Bronchial epithelial cell (primary cell): ENCODE data around the gene ACTN4. TPM values are rescaled to one million over a fixed set of nuclear protein-coding genes. Genes with fewer than 3 reads are reported as not detected.

ENCODE experiments used
- DNase-seq: peaks from one replicate; pipeline ENCODE4 v3.0.0-alpha.2; 2010; ENCODE audit warnings: low read depth
- FAIRE-seq: peaks from 2 replicates; lab custom pipeline; 2011; peaks lifted over from hg19 to GRCh38; lab: Jason Lieb, UNC
- H3K27me3 ChIP-seq: 2 replicates; pipeline ENCODE4 v1.5.1; 2011; ENCODE audit warnings: low read length; ENCODE audit not compliant: control insufficient read depth, insufficient read depth
- H3K36me3 ChIP-seq: 2 replicates; pipeline ENCODE4 v1.5.1; 2011; ENCODE audit warnings: low read length; ENCODE audit not compliant: control insufficient read depth, insufficient read depth
- H3K4me3 ChIP-seq: 2 replicates; pipeline ENCODE4 v1.5.1; 2011; ENCODE audit warnings: mild to moderate bottlenecking, low read depth, low read length, control low read depth
- CTCF ChIP-seq: IDR thresholded peaks from 2 replicates; pipeline ENCODE4 v1.5.1; 2011; ENCODE audit warnings: mild to moderate bottlenecking, moderate library complexity, low read length, control low read depth, inconsistent platforms; ENCODE audit not compliant: insufficient read depth, severe bottlenecking
- total RNA-seq: library from RNA; depleted of rRNA; stranded (reverse); fragments of >200 nt; gene quantifications from 2 replicates; pipeline ENCODE4 v1.2.1, GENCODE V29; 2014

The ACTN4 gene
- total RNA-seq, 1 donor from 2014 or later: 130 TPM

DNA sequence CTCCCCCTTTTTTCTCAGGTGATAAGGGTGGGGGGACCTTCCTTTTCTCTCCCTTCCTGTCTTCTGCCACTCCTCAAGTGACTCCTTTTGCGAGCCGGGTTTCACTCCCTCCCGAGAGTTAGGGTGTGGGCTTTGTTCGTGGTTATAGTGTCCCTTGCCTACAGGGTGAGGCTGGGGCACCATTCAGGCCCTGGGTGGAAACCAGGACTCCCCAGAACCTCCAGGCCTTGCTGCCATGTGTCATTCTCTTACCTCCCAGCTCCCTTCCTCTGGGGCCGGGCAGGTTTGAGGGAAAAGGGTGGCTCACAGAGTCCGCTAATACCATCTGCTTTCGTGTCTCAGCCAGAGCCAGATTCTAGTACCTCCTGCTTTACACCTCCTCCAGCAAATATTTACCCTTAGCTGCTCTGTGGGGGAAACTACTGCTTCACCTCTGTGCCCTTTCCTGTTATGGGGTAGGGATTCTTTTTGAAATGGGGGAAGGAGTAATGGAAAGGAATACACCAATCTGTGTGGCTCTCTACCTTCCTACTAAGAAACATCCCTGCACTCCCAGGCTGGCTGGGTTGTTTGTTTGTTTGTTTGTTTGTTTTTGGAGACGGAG is 2.8 kb downstream of the ACTN4 start:
- peak; percentile 51 for DNase-seq
- no peak for FAIRE-seq
- H3K27me3 ChIP-seq: no peaks in the 10 kb centered on the region
- TF ChIP-seq CTCF: no peak
- H3K36me3 ChIP-seq: peaks cover 6% of the 10 kb centered on the region
- H3K4me3 ChIP-seq: peak overlapping the region; percentile 99

- no peak for FAIRE-seq
- Histone ChIP-seq H3K27me3 (no peaks in the 10 kb centered on the region), H3K4me3 (no peak overlapping the region), H3K36me3 (peaks cover 6% of the 10 kb centered on the region)
- no peak for TF ChIP-seq CTCF
- DNase-seq: peak; percentile 80
Observed at GRCh38 chr19:38650911-38651584, 3.6 kb downstream of the ACTN4 start.

- H3K27me3 ChIP-seq: no peaks in the 10 kb centered on the region
- H3K4me3 ChIP-seq: no peak overlapping the region
- TF ChIP-seq CTCF: no peak
- FAIRE-seq (no peak), DNase-seq (peak; percentile 48)
- H3K36me3 ChIP-seq: peaks cover 6% of the 10 kb centered on the region
Observed at GRCh38 chr19:38653028-38653571, 5.7 kb downstream of the ACTN4 start.

DNA sequence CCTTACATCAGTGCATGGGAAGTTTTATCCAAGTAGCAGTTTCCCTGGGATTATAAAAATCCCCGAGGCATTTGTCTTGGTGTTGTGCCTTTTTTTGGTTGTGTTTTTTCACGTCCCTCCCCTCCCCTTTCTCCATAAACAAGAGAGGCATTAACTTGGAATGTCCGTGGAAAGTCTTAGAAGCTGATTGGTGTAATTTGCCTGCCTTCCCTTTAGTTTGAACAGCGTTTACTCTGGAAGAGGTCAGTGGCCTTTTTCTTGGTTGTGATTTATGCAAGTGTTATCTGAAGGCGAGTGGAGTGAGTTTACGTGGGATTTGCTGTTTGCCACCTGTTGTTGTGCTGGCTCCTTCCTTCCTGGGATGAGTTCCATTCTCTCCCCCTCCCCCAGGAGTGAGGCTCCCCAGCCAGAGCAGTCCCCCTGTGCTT is 7.2 kb downstream of the ACTN4 start:
- FAIRE-seq: no peak
- H3K27me3 ChIP-seq: no peaks in the 10 kb centered on the region
- H3K4me3 ChIP-seq: no peak overlapping the region
- H3K36me3 ChIP-seq: peaks cover 6% of the 10 kb centered on the region
- no peak for DNase-seq
- no peak for TF ChIP-seq CTCF

DNA sequence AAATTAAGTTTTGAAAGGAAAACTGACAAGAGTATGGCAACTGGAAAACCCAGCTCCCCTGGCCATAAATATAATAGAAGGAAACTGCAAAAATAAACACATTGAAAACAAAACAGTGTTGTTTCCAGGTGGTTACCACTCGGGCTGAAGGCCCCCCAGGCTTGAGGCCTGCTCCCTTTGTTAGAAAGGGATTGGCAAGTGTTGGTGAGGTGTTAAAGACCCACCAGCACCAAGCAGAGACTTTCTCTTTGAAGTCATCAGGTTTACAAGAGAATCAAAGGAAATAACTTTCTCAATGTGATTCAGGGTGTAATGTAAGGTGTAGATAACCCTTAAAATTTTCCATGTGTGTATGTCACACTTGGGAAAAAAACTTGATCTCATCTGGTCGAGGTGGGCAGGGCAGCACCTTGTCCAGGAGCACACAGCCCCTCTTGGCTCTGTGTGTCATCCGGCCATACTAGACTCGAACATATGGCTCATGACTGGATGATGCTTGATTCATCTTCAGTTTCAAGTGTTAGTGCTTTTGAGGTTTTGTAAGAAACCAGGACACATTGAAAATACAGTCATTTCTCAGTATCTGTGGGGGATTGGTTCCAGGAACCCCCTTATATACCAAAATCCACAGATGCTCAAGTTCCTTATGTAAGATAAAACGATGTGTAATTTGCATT is 7.8 kb downstream of the ACTN4 start:
- Histone ChIP-seq H3K36me3 (peaks cover 6% of the 10 kb centered on the region), H3K27me3 (no peaks in the 10 kb centered on the region), H3K4me3 (no peak overlapping the region)
- no peak for TF ChIP-seq CTCF
- DNase-seq: peak; percentile 52
- FAIRE-seq: no peak
